Measurements from ENCODE around the gene TTC28.

Gene TTC28

DNA sequence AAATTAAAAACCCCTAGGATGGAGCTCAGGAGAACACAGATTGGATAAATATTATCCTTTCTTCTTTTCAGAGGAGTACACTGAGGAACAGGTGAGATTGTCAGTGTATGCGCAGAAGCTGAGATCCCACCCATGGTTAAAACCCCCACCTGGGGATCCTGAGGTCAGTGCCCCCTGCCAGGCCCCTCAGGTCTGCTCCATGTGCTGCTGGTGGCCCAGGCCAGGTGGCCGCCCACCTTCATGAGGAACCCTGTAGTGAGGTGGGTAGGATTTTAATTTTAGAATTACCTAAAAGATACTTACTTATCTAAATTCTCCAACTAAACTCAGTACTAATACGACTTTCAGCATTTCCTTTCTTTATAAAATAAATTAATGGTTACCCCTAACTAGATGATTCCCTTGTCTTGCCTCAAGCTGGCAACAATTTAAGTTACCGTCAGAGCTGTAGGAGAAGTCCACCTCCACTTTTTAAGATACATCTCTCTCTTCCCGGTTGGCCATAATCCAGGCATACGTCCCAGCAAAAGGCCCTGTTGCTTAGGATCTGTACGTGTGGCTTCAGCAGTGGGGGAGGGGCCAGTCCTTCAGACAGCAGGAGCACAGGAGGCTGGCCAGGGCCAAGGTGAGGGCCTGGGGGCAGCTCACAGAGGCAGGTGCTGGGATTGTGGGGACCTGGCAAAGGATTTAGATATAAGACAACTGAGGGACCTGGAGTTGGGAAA, 699.1 kb downstream of the TTC28 start:
- DNase-seq (ENCODE audit: low read depth in 2 of 3, low spot score in 1 of 3), result no peak

DNA sequence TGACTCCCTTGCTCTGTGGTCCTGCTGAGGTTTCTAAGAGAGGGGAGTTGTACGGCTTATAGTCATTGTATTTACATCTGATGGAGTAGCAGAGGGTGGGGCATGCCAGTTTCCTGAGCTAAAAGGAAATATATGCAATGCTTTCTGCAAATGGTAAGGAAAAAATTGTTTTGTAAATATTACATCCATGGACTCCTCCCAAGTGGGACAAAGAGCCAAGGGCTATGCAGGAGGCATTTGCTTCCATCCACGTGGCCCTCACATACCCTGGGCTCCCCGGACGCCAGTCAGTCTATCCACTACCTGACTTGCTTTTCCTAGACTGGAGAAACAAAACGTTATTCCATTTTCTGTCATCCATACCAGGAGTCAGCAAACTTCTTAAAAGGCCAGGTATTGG, 700.8 kb downstream of the TTC28 start:
- DNase-seq (ENCODE audit: low read depth in 2 of 3, low spot score in 1 of 3), result no peak

DNA sequence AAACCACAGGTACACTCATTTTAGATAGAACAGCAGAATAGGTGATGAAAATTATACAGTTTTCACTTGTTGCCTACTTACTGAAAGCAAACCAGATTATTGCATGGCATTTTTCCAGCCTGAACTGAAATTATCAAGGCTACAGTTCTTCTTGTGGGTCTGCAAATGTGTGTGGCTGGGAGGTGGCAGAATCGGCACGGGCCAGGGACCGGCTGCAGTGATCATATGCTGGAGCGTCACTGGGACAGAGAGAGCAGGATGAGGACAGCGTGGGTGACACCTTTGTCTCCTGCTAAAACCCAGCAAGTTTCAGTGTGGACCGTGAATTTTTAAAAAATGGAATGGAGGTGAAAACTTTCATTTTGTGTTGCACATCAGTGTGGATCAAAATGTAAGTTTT, 701.3 kb downstream of the TTC28 start:
- DNase-seq (ENCODE audit: low read depth in 2 of 3, low spot score in 1 of 3), result no peak

DNA sequence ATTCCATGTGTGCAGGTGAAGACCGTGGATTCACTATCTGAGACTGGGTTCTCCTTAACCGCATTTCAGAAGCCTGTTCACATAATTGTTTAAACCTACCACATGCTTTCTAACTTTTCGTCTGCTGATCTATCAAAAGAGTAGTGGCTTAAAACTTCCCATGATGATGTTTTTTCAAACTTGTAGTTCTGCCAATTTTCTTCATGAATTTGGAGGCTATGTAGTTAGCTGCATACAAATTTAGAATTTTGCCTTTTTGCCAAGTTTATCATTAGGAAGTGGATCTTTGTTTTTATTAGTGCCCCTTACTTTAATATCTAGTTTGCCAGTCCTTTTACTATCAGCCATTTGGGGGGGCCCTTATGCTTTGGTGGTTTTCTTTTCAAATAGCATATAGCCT, 703.1 kb downstream of the TTC28 start:
- DNase-seq (ENCODE audit: low read depth in 2 of 3, low spot score in 1 of 3), result no peak

DNA sequence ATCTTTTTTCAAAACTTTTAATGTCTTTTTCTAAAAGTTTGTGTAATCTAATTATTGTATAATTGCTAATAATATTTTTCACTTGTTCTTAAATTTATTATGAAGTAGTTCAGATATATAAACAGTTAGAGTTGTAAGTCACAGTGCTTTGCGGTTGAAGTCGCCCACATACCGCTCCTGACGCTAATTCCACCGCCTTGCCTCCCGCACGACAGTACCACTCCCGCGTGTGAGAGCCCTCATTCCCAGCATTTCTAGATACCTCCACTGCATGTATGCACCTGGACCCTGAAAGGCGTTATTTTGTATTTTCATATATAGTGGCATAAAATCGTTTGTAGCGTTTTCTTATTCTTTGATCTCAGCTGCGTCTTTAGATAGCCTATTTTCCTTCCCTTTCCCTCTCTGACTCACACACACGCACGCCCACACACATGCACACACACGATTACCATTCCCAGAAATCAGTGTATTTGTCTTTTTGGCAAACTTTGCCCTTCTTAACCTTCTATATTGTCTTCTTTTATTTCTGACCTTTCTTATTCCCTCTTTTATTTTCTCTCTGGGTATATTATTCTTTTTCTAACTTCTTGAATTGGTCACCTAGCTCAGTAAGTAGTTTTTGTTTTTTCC, 704.1 kb downstream of the TTC28 start:
- no peak for DNase-seq (ENCODE audit: low read depth in 2 of 3, low spot score in 1 of 3)

DNA sequence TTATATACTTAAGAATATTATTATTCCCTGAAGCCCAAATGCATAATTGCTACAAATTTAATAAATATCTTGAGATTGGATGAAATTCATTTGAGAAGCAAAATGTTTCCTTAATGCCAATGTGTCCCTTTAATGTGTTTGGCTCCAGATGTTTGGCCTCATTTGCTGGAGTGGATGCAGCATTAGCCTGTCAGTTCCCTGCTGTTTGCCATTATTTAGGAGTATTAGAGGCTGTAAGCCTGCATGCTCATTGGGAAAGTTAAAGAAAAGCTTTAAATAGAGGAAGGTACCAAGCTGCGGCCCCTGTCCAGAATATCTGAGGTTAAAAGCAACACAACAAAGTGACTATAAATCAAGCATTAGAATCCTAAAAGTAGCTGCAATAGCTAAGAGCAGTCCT, 705.8 kb downstream of the TTC28 start:
- DNase-seq (ENCODE audit: low read depth in 2 of 3, low spot score in 1 of 3), result no peak

DNA sequence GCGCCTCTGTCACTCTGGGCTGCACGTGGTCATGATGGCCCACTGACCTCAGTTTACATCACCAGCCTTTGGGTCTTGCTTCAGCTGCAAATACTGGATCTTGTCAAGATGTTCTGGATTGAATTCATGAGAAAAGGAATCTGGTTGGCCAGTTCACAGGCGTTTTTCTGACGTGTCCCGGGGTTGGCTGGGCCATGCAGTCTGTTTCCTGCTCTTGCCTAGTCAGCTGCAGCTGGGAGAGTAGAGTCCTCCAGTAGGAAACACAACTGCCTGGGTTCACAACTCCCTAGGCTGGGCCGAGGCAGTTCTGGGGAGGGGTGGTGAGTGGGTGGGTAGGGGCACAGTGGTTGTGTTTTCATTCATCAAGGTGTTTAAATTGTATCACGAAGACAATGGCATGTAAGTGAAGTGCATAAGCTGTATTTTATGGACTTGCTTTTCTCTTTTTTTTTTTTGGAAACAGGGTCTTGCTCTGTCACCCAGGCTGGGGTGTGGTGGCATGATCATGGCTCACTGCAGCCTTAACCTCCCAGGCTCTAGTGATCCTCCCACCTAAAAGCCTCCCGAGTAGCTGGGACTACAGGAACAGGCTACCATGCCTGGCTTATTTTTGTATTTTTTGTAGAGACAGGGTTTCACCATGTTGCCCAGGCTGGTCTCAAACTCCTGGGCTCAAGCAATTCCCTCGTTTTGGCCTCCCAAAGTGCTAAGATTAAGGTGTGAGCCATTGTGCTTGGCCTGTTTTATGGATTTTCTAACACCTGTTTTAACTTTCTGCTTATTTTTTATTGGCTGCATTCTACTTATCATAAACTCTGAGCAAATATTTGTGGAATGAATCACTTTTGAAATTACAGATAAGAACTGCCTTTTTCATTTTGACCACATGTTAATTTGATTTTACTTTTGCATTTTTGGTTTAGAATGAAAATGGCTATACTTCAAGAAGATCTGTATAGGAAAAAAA, 706.6 kb downstream of the TTC28 start:
- no peak for DNase-seq (ENCODE audit: low read depth in 2 of 3, low spot score in 1 of 3)

DNA sequence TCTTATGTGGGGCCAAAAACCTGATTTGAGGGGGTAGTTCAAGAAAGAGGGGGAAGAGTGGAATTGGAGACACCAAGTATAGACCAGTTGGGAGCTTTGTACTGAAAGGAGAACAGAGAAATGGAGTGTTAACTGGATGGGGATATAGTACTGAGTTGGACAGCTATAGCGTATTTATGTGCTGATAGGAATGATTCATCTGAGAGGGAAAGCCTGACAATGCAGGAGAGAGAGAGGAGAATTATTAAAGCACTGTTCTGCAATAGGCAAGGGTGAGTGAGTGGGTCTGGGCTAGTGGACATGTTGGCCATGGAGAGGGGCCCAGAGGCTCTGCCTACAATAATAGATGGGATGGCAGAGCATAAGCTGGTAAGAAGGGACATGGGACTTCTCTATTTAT, 707.7 kb downstream of the TTC28 start:
- no peak for DNase-seq (ENCODE audit: low read depth in 2 of 3, low spot score in 1 of 3)

DNA sequence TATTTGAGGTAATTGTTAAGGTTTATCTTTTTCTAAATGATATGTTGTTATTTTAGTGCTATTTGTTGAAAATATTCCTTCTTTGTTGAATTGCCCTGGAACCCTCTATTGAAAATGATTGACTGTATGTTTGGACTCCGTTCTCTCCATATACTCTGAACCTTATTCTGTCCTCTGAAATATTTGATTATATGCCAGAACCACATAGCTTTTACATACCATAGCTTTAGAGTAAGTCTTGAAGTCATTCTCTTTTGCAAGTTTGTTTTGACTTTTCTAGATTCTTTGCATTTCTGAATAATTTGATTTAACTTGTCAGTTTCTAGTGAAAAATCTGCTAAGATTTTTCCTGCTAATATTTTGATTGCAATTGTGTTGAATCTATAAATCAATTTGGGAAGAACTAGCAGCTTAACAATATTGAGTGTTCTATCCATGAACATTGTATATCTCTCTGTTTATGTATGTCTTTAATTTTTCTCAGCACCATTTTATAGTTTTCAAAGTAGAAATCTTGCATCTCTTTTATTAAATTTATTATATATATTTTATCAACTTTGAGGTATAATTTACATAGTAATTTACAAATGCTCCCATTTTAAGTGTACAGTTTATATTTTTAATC, 708.9 kb downstream of the TTC28 start:
- no peak for DNase-seq (ENCODE audit: low read depth in 2 of 3, low spot score in 1 of 3)

DNA sequence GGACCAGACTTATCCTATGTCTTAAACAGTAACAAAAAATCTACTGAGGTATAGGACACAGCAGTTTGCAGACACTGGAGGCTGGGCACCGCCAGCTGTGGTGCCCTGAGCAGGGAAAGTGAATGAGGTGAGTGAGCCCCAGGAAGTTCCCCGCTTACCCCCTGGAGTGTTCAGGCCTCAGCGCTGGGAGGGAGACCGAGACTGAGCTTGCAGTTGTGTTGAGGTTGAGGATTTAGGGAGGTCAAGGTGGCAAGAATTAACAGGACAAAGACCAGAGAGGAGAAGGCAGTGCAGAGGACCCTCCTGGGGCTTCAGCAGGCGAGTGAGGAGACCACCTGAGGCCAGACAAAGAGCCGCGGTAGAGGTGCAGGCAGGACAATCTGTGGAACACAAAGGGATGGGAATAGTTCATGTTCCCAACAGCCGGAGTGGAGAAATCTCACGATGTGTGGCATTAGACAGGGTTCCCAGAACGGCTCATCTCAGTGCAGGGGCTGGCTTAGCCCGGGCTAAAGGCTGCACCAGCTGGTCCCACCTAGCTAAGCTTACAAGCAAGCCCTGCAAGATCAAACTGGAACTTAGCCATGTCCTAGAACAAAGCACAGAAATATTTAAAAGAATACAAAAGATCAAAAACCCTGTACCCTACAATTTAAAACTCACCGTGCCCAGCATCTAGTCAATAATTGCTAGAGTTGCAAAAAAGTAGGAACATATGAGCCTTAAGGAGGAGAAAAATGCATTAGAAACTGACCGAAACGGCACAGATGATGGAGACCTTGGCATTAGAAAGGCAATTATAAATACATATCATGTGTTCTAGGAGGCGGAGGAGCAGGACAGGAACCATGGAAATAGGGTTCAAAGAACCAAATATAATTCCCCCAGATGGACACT, 713.2 kb downstream of the TTC28 start:
- no peak for DNase-seq (ENCODE audit: low read depth in 2 of 3, low spot score in 1 of 3)

DNA sequence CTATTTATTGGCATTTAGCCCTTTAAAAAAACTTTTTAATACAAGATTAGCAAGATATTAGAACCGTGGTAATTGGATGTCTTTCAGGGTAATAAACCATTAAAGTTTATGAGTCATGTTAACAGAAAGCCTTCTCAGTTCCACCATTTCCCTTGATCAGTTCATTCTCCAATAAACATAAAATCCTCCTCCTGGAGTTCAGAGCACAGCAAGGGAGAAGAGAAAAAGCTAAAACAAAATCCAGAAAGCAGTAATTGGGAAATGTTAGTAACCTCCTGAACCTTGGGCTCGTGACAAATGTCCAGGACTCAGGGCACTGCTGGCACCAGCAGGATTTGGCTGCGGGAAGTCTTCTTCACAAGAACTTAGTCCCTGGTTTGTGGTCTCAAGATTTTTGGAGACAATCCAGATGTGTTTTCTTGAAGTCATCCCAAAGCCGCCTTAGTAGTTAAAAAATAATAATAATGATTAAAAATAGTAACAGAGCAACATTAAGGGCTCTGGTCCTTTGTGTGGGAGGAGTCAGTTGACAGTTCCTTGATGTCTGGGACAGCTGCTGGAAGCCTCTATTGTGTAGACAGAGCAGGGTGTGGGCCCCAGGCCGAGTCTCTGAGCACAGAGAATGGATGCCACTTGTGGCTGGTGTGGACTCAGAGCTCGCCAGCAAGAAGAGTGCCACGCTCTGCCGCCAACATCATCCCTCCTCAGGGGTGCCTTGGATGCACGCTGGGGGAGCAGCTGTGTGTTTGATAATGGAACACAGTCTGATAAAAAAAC, 717.2 kb downstream of the TTC28 start:
- DNase-seq (ENCODE audit: low read depth in 2 of 3, low spot score in 1 of 3), result no peak

DNA sequence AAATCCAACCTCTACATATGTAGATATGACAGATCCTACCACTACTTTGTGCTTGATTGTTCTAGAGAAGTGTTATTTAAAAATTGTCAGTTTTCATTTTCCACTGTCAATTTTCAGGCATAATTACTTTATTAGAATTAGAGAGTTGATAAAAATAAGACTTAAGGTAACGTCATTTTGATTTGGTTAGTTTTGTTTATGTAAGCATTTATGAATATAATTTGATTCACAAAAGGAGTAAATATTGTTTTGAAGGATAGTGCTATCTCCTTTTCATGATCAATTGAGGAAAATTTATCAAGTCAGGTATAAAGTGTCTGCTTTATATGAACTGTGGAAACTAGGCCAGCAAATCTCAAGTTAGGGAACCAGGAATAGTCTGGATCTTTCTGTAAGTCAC, 718.0 kb downstream of the TTC28 start:
- DNase-seq (ENCODE audit: low read depth in 2 of 3, low spot score in 1 of 3), result no peak

DNA sequence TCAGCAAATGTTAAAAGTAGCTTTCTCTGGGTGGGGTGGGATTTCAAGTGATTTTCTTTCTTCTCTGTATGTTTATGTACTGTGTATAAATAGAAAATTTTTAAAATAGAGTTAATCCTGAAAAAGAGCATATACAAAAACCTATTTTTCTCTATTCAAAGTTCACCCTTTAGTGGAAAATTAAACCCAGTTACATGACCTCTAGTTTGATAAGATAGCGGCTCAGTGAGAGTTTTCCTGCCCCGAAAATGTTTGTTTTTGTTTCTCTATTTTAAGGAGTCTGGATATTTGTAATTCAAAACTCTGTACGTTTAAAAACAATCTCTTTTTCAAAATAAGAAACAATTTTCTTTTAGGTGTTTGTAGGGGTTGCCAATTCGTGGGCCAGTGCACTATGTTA, 718.5 kb downstream of the TTC28 start:
- DNase-seq (ENCODE audit: low read depth in 2 of 3, low spot score in 1 of 3), result no peak

DNA sequence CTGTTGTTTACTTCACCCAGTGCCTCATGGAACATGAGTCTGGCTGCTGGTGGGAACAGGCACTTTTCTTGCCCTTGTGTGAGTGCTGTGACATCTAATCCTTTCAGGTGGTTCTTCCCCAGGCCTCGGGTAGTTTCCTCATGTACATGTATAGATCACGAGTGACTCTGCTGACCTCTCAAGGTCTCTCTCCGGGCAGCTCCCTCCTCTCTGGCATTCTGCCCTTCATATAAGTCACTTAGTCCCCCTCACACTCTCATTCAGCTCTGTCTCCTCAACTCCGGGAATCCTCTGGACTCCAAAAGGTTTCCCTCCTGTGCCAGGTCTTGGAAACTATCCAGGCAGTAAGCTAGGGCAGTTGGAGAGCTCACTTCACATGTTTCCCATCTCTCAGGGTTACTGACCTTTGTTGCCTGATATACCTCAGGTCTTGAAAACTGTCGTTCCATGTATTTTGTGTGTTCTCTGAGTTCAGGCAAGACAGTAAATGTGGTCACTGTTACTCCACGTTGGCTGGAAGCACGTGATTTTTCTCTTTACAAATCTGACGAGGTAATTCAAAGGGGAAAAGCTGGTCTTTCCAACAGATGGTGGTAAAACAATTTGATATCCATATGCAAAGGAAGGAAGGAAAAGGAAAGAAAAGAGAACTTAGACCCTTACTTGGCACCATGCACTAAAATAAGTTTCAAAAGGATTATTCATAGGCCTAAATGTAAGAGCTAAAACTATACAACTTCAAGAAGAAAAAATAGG, 720.1 kb downstream of the TTC28 start:
- DNase-seq (ENCODE audit: low read depth in 2 of 3, low spot score in 1 of 3), result no peak

DNA sequence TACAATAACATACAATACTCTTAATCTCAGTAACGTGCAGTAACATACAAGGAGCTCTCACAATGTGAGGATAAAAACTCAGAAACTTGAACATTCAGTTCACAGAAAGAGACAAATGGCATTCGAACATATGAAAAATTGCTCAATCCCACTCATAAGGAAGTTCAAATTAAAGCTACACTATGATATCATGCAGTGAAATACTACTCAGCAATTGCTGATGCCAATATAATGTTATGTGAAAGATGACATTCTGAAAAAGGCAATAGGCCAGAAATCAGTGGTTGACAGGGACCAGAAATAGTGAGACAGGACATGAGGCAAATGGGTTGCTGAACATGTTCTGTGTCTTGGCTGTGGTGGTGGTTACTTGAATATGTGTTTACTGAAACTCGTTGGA, 726.9 kb downstream of the TTC28 start:
- no peak for DNase-seq (ENCODE audit: low read depth in 2 of 3, low spot score in 1 of 3)

DNA sequence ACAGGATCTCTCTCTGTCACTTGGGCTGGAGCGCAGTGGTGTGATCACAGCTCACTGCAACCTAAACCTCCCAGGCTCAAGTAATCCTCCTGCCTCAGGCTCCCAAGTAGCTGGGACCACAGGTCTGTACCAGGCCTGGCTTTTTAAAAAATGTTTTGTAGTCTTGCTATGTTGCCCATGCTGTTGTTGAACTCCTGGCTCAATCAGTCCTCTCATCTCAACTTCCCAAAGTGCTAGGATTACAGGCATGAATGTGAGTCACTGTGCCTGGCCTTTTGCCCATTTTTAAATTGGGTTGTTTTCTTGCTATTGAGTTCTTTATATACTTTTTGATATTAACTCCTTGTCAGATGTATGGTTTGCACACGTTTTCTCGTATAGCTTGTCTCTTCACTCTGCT, 727.5 kb downstream of the TTC28 start:
- no peak for DNase-seq (ENCODE audit: low read depth in 2 of 3, low spot score in 1 of 3)

DNA sequence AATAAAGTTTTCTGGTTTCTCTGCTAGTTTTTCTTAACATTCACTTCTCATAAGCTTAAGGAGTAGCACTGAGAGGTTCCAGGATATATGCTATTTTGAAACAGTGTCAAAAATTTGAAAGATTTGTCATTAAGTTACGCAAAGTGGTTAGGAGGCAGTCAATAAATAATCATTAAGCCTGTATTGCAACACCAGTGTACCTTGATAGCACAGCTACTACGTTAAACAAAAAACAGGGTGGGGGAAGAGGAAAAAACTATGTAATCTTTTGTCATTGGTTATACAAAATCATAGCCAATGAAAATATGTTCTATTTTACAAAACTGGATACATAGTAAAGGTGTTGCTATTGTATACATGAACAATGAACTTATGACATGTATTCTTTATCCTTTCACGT, 730.2 kb downstream of the TTC28 start:
- DNase-seq (ENCODE audit: low read depth in 2 of 3, low spot score in 1 of 3), result no peak

DNA sequence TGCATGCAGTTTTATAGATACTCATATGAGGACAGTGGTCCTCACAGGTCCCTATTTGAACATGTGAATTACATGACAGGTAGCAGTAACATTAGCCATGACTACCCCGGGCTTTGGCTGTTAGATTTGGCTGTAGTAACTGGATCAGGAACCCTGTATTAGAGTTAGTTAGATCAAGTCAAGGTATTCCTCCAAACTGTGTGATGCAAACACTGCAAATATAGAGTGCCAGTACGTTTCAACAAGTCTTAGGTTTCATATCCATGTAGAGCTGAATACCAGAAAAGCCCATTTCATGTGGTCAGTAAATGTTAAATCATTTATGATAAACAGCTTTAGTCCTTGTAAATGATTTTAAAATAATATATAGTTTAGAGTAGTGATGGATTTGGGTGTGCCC, 731.1 kb downstream of the TTC28 start:
- no peak for DNase-seq (ENCODE audit: low read depth in 2 of 3, low spot score in 1 of 3)

DNA sequence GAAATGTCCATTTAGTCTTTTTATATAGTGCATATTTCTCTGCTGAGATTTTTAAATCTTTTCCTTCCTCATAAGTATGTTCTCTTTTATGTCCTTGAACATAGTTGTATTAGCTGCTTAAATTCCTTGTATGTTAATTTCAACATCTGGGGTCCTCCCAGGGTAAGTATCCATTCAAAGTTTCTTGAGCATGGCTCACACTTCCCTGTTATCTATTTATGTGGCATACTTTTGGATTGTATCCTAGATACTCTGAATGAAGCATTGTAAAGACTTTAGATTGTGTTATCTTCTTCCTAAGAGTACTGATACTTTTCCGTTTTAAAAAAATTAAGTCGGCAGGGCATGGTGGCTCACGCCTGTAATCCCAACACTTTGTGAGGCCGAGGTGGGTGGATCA, 732.2 kb downstream of the TTC28 start:
- no peak for DNase-seq (ENCODE audit: low read depth in 2 of 3, low spot score in 1 of 3)

Measured in stimulated activated CD4-positive, alpha-beta T cell treated with anti-CD3 and anti-CD28 coated beads, Interleukin-12 subunit alpha, Interleukin-12 subunit beta, amount 100 ng/mL, for 48 hours (primary cell).